M059J (cell line): ENCODE results near the gene LHPP. TPM values are rescaled to one million over a fixed set of nuclear protein-coding genes. Genes with fewer than 3 reads are reported as not detected.

Source experiments
- DNase-seq: peaks from one replicate; pipeline ENCODE4 v3.0.0-alpha.2; 2012; ENCODE audit warnings: low read depth
- total RNA-seq: library from RNA; depleted of rRNA; stranded (reverse); fragments of >200 nt; shearing (Covaris generic); gene quantifications from 2 replicates; pipeline ENCODE4 v1.2.3, GENCODE V29; 2014

Gene LHPP
- total RNA-seq, 1 experiment from 2014 or later: 17.3 TPM

GRCh38 chr10:124520558-124521428 lies 59.2 kb downstream of the LHPP start:
- DNase-seq: no peak

DNA sequence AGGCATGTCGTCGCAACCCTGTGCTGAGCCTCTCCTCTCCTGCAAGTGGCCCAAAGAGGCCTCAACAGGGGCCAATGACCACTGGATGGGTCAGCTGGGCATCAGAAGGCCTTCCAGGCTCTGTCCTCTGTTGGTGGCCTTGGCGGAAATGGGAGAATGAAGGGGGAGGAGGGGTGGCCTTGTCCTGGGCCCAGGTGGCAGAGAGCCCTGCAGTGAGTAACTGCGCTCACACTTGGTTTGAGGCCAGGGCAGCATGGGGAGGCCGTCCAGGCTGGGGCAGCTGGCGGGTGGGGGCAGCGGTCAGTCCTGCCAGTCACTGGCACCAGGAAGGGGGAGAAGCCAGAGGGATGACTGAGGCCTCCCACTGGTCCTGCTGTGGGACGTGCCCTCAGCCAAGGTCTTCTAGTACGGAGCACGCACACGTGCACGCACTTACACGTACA lies 59.8 kb downstream of the LHPP start:
- no peak for DNase-seq

GRCh38 chr10:124522131-124522932 lies 60.7 kb downstream of the LHPP start:
- DNase-seq: no peak

DNA sequence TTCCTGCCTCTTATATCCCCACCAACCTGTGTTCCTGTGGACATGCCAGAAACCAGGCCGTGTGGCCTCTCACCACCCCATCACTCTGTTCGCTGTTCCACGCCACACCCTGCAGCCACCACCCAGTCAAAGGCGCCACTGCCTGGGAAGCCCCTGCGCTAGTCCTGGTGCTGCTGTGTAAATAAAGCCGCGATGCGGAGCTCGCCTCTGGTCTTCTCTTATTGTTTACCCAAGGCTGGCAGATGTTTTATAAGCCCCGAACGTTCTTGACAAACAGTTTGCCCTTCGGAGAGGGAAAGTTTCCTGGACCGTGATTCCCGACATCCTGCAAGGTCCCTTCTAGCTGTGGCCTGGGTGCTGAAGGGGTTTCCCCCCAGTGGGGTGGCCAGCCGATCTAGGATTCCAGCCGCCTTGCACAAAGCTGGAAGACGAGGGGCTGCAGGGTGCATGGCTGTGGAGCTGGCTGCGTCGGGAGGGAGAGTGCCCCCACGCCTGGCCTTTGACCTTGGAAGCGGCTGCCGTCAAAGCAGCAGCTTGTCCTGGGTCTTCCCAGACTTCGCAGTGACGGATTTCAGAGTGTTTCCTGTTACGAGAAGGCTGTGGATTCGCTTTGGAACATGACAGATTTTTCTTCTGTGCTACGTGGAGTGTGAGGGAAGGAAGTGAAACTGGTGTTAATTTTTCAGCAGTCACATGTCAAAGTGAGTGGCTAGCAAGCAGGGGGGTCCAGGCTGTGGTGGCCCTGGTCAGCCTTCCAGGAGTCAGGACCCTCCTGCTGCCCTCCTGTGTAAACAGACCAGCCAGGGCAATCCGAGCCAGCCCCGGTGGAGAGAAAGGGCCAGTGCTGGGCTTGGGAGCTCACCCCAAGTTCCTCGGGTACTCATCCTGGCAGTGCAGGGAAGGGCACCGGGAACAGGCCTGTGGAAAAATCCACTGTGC lies 61.6 kb downstream of the LHPP start:
- DNase-seq: no peak

- no peak for DNase-seq
These were observed 62.3 kb downstream of the LHPP start for GRCh38 chr10:124523901-124524300.

GRCh38 chr10:124524991-124525653 lies 63.5 kb downstream of the LHPP start:
- DNase-seq: peak; percentile 56

DNA sequence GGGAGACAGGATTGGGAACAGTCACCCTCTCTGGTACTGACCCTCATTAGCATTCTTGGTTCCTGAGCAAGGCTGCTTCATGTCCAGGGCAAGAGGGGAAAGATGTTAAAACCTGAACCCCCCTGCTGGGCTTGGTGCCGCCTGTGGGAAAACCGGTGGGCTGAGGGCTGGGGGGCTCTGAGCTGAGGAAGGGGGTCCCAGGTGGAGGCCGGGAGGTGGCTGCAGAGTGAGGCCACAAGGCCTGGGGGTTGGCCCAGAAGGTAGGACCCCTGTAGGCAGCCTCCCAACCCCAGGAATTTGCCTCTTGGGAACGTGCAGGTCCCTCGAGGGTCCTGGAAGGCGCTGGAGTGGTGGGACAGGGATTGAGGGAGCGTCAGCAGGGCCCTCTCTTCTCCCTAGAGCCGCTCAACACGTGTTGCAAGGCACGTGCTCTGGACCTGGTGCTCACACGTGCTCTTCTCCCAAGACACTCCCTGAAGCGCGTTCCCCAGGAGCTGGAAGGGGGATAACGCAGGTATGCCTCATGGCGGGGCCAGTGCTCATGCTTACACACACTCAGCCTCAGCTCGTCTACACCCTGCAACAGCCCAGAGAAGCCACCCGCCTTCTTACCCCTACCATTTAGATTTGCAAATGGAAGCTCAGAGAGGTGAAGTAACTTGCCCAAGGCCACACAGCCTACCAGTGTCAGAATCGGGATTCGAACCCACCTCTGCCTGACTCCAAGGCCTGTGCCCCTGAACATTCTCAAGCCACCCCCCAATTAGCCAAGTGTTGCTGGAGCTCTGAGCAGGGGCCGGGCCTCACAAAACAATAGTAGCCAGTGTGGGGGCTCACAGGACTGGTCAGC lies 64.4 kb downstream of the LHPP start:
- no peak for DNase-seq

- no peak for DNase-seq
These were observed 65.1 kb downstream of the LHPP start for GRCh38 chr10:124526621-124527267.

DNA sequence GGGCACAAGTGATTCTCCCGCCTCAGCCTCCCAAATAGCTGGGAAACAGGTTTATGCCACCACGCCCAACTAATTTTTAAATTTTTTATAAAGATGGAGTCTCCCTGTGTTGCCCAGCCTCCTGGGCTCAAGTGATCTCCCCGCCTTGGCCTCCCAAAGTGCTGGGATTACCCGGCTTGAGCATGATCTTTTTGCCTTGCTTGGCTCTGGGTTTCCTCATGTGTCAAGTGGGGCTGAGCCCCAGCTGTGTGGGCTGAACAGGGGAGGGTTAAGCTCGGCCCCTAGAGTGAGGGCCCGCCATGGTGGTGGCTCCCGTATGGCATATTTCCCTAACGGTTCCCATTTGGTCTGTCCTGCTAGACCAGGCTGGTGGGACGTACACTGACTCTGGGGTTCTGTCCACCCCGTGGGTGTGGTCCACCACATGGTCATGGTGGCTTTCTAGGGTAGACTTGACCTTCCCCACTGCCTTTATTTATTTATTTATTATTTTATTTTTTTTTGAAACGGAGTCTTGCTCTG lies 66.3 kb downstream of the LHPP start:
- no peak for DNase-seq

GRCh38 chr10:124529661-124530214 lies 68.1 kb downstream of the LHPP start:
- DNase-seq: no peak

DNA sequence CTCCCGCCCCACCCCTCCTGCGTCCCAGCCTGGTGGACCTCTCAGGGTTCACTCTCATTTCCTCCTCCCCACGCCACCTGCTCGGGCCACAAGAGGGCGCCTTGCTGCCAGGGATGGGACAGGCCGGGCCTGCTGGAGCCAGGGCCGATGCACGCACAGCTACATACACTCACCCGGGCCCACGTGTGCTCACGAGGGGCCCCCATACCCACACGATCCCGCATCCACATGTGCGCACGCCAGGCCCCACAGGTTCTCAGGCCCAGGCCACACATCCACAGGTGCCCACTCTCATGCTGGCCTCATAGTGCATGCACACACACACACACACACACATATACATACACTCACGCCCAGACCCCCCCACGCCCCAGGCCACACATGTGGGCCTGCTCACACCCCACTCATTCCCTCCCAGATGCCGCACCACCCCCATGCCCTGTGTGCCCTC lies 68.6 kb downstream of the LHPP start:
- peak; percentile 70 for DNase-seq

- no peak for DNase-seq
These were observed 69.2 kb downstream of the LHPP start for GRCh38 chr10:124530816-124531215.

GRCh38 chr10:124532106-124532641 lies 70.6 kb downstream of the LHPP start:
- no peak for DNase-seq

GRCh38 chr10:124532788-124533187 lies 71.2 kb downstream of the LHPP start:
- DNase-seq: no peak

DNA sequence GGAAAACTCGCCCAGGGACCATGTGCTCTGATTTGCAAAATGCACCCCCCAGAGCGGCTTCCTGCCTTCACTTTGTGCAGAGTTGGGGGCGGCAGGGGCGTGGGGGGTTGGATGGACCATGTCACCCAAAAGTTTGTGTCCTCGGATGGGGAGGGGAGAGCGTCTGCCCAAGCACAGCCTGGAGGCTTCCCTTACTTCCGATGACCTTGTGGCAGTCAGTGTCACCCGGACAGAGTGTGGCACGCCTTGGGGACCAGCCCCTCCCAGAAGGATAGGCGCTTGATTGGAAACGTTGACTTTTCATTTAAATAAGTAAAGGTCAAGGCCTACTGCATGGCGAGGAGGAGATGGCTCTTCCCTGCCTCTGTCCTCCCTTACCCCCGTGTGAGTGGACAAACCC lies 71.6 kb downstream of the LHPP start:
- DNase-seq: no peak

DNA sequence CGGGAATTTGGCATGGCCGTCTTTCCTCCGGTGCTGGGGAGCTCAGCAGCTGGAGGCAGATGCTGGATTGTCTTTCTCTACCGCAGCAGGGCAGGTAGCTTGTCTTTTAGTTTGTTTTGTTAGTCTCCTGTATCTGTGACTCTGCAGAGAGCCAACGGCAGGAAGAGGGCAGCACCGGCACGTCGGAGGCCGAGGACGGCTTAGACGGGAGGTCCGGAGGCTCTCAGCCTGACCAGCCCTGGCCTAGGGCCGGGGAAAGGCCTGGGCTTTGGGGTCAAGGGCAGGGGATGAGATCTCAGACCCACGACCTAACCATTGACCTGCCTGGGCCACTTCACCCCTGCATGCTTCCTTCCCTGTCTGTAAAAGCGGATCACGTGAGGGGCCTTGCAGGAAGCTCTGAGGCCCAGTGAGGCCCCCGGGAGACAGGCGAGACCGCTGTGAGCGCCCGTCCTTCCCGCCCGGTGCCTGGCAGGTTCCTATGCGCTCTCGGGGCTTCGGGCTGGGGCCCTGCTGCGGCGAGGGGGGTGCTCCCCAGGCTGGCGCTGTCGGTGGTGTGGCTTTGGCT lies 72.7 kb downstream of the LHPP start:
- DNase-seq: no peak

GRCh38 chr10:124534826-124535601 lies 73.4 kb downstream of the LHPP start:
- DNase-seq: no peak
